ENCODE measurements around the gene CYP19A1.

The CYP19A1 gene

DNA sequence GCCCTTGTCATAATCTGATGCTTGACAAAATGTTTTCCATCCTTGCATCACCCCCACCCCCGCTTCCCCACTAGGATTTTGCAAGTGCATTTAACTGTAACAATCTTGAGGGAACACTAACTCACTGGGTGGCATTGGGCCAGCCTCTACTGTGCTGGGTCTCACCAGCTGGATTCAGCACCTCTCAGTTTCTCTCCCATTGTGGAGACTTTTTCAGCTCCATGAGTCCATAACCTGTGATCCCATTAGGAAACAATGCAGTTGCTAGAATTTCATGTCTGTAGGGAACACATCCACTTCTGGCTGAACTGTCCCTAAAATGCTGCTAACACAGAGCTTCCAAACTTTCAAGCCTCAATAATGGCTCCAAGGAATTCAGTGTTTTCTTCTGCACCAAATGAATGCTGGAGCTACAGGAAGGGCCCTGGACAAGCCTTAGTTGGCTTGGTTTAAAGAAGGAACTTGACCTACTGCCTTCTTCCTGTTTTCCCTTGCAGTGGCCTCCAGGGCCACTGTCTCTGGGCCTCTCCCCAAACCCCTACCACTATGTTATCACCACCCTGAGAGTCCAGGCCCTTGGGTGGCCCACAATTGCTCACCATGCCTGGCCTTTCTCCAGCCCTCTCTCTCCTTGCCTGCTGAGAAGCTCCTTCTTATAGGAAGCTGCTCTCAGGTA, 15.6 kb downstream of the CYP19A1 start:
- no peak for DNase-seq

DNA sequence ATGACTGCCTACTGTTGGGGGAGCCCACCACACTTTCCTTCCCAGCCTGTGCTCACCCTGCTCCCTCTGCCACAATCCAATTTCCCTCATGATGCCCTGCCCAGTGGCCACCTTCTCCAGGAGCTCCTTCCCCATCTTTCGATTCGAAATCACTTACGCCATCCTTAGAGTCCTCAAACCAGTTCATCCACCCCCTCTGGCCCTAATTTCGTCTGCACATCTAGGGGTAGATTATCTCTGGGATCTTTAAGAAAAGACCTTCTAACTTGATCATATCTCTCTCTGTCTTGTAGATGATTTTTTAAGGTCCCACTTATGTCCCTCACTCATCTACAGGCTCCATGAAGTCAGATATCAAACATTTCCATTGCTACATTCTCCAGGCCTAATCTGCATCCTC, 17.1 kb downstream of the CYP19A1 start:
- no peak for DNase-seq

DNA sequence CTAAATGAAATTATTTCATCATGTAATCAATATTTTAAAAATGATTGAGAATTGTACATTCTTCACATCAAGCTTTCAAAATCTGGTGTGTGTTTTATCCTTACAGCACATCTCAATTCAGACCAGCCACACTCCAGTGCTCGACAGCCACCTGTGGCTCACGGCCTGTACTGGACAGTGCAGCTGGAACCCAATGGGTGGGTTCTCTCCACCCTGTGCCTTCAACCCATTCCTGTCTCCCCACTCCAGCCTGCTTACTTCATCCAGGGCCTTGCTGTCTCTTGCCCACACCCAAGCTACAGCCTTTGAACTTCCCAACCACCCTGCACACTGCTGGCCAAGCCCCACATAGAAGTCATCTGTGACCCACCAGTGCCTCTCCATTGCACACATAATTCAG, 17.6 kb downstream of the CYP19A1 start:
- no peak for DNase-seq

DNA sequence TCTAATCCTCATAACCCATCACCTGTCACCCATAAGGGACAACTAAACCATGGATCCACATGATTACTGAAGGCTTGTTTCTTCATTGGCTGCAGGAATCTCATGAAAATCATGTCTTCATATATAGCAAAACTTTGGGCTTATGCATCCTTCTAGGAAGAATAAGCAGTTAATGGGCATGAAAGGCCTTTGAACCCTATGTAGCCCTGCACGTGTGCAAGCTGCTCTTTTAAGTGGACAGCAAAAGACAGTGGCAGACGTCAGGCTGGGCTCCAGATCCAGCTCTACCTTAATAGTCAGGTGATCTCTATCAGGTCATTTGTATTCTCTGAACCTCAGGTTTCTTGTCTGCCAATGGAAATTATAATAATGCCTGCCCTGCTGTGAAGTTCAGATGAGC, 18.9 kb downstream of the CYP19A1 start:
- DNase-seq: no peak

DNA sequence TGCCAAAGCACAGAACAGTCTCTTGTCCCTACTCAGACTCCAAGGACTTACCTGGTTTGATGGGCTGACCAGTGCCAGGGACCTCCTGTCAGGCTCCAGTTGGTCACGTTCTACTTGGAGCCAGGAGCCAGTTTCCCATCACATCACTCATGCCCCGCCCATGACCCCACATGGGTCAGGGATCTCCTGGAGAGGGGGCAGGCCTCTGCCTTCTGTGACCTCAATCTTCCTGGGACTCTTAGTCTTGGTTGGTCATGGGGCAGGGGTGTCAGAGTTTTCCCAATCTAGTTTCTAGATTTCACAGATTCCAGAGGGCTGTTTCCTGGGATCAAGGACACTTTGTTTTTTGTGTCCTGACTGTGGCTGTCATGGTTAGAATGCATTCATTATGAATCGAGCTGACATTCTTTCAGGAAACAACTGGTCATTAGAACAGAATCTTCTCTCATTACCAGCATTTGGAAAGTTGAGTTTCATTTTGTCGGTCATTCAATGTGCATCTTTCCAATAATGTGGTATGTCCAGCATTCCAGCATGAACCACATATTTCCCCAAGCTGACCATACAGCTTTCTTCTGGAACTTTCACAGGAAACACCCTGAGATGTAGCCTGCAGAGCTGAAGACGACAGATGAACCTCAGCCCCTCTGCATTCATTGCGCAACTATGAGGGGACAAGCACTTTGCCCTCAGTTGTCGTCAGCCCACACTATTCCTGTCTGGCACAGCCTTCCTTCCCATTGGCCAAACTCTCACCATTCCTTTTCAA, 19.8 kb downstream of the CYP19A1 start:
- DNase-seq: no peak

DNA sequence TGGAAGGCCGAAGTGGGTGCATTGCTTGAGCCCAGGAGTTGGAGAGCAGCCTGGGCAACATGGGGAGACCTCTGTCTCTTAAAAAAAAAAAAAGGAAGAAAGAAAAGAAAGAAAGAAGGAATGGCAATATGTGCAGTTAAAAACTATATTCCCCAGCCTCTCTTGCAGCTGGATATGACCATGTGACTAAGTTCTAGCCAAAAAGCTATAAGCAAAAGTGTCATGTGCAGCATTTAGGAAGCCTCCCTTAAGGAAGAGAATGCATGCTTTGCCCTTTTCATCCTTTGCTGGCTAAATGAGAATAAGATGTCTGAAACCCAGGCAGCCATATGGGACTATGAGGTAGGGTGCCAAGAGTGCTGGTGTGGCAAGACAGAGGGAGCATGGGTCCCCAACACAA, 21.8 kb downstream of the CYP19A1 start:
- no peak for DNase-seq

DNA sequence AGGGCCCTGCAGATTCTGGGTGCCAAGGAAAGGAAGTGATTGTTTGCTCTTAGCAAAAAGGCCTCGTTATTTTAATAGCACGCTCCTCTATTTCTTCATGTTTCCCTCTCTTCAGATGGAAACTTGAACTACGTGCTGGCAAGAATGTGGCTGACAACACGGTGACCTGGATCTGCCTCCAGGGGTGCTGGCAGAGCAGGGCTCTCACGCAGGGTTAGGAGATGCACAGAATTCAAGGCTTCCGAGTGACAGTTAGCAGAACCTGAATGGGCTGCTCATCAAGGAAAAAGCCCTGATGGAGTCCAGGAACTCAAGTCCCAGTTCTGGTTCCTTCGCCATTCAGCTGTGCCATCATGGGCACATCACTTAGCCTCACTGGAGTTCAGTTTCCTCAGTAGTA, 22.7 kb downstream of the CYP19A1 start:
- DNase-seq: no peak

DNA sequence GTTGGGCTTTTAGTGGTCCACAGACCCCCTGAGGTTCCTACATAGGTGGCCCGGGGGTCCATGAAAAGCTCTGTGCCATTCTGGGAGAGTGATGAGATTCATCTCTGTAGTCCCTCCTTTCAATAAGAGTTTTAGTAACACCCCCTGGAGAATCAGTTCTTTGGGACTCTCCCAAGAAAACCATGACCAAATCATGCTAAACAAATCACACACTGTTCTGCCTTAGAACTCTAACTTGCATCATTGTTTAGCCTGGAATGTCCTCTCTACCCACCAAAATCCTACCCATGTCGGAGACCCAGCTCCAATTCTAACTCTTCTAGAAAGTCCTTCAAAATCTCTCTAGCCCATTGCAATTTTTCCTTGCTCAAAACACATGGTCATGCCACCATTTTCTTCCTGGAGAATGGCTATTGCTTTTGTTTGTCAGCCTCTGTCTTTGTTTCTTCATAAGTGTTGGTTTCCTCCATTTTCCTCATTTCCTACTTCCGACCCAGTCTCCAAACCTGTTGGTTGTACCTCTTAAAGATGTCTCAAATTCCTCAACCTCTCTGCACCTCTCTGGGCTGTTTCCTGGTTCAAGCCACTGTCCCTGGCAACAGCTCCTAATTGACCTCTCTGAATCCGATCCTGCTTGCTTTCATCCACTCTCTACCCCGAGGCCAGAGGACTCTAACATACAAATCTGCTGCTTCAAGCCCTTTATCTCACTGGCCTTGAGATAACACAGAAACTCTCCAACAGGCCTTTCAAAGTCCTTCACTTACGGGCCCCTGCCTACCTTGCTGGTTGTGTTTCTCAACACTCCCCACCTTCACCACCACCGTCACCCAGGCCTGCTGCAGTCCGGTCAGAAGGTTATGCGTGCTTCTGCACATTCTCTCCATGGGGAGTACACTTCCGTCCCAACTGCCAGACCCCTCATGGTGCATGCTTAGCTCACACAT, 23.7 kb downstream of the CYP19A1 start:
- no peak for DNase-seq

DNA sequence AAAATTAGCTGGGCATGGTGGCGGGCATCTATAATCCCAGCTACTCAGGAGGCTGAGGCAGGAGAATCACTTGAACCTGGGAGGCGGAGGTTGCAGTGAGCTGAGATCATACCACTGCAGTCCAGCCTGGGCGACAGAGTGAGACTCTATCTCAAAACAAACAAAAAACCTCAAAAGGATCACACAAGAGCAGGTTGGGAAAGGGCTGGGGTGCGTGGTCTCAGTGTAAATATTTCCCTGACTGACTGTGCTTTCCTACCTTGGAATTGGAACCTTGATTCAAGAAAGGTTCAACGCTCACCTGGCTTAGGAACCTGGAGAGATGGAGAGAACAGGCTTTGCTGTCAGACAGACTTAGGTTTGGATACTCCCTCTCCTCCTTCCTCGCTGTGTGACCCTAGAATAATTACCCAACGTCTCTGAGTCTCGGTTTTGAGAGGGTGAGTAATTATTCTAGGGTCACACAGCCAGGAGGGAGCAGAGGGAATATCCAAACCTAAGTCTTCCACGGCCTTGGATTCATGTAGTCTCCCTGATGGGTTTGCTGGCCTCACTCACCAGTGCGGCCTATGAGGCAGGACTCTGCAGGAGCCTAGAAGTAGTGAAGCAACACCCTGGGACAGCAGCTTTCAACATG, 24.6 kb downstream of the CYP19A1 start:
- DNase-seq: no peak

DNA sequence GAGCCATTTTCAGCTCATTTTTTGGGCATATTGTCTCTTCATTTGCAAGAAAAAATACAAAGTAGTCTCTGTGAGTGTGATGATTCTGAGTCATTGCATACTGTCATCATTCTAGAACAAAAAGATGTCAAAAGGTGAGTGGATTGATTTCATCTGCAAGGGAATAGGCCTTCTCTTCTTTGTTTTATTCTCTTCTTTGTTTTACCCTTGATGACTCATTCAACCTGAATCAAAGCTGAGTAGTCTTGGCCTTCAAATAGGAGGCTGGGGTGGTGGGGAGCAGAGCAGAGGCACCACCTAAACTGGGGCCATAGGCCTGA, 25.4 kb downstream of the CYP19A1 start:
- DNase-seq: no peak

DNA sequence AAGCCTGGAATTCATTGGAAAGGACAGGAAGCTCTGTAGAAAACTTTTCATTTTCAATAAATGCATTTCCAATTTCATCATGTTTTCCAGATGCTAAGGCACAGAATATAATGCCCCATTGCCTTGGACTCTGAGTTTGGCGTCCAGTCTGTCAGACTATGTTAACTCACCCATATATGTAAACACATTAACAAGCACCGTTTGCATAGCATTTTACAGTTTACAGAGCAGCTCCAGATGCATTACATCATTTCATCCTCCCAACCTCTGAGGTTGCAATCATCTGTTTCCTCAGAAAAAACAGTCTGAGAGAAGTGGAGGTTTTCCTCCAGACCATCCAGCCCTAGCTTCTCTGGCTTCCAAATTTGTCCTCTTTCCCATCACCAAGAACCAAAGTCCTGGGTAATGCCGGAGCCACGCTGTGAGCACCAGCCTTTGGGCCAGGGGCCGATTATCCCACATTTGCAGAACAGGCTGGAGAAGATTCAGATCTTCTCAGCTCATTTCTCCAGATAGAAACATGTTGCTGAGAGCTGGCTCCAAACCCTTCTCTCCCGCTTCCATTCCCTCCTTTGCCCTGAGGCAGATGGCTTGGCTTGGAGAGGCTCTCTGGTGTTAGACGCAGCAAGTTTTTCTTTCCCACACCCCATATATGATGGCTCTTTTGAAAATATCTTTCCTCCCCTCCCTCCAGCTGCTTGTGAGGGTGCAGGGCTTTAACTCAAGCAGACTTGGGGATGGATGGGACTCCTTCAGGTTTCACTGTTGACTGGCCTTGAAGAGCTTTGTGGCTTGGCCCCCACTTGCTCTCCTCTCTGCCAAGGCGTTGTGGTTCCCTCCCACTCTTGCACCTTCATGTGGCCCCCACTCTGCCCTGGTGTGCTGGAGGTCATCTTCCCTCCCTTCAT, 26.0 kb downstream of the CYP19A1 start:
- no peak for DNase-seq

DNA sequence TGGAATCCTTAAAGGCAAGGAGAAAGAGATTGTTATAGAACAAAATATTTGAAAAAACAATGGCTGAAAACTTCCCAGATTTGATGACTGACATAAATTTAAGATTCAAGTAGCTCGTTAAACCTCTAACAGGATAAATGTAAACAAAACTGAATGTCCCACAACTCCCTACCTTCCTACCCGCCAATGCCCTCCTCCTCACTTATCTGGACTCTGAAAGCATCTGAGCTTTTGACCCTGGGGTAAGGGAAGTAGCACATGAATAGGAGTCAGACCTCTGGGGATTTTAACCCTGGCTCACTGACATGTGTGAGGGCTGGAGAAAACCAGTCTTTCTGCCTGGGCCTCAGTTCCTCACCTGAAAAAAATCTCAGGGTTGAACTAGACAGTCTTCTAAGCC, 26.9 kb downstream of the CYP19A1 start:
- DNase-seq: no peak

DNA sequence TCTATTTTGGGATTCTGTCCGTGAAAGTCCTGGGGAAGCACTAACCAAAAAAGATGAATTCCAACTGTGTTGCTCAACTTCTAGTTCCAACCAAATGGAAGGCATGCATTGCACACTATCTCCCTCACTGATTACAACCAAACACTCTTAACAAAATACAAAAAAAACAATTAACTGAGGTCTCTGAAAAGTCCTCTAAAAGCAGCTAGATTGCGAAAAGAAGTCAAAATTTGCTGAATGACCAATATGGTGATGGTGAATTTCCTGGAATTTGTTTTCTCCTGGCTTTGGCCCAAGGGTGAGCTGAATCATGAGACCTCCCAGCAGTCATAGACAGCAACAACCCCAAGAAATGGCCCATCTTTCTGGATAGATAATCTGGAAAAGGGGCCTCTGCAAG, 28.3 kb downstream of the CYP19A1 start:
- DNase-seq: no peak

DNA sequence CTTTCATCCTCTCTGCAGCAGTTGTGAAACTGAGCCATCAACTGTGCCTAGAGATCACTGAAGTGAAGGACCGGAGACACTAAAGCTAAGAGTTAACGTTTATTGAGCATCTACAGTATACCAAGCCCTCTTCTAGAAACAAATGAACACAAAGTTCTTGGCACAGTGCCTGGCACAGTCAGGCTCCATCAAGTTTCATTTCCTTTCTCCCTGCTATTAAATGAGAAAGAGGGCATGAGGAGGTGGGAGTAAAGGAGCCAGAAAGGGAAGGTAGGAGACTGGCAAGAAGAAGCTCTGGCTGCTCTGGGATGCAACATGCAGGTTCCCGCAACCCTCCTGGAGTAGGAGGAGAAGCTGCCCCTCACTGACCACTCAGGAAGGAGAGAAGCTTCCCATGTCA, 30.6 kb downstream of the CYP19A1 start:
- no peak for DNase-seq

DNA sequence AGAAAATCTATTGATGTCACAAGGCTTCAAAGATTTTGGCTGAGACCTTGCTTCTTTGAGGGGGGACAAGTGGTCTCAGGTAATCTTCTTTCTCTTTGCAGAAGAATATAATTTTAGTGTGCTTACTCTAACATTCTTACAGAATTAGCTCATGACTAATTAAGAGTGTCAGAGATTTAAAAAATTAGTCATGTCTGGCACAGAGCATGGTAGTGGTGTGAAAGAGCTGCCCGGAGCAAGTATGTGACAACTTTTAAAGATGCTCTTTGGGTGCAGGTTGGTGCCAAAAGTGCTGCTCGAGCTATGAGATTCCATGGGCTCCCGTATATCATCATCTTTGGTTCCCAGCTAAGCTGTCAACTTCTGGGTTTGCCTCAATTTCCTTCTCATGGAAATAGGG, 31.1 kb downstream of the CYP19A1 start:
- no peak for DNase-seq

DNA sequence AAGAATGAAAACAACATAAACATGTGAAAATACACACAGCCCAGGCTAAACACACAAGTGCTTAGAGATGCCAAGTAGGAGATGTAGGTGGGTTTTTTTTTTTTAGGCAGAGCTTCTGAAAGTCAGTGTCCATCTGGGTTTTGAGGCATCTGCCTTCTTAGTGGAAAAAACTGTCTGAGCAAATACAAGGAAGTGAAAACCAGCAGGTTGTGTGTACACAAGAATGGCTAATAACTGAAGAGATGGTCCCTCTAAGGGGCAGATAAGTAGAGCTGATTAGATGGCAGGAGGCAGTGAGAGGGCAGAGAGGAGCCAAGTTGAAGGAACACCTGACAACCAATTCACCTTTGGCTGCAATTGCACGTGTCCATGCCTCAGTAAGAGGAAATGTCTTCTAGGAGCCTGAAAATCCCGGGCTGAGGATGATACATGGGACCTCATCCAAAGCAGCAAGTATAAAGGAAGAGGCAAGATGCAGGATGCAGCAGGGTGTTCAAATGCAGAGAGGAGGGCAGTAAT, 34.9 kb downstream of the CYP19A1 start:
- no peak for DNase-seq

DNA sequence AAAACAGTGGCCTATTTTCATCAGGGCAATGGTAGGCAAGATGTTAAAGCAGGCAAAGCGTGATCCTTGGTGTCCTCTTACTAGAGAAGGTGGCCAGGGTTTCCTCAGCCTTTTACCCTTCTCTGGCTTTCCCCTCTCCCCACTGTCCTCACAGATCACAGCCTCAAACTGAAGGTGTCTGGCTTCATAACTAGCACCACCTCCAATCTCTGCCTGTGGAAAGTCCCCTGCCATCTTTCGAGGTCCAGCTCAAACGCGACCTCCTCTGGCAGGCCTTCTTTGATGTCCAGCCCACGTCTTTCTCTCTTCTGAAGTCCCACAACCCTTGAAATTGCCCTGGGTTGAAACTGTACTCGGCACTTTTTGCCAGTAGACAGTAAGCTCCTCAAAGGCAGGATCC, 35.9 kb downstream of the CYP19A1 start:
- DNase-seq: no peak

DNA sequence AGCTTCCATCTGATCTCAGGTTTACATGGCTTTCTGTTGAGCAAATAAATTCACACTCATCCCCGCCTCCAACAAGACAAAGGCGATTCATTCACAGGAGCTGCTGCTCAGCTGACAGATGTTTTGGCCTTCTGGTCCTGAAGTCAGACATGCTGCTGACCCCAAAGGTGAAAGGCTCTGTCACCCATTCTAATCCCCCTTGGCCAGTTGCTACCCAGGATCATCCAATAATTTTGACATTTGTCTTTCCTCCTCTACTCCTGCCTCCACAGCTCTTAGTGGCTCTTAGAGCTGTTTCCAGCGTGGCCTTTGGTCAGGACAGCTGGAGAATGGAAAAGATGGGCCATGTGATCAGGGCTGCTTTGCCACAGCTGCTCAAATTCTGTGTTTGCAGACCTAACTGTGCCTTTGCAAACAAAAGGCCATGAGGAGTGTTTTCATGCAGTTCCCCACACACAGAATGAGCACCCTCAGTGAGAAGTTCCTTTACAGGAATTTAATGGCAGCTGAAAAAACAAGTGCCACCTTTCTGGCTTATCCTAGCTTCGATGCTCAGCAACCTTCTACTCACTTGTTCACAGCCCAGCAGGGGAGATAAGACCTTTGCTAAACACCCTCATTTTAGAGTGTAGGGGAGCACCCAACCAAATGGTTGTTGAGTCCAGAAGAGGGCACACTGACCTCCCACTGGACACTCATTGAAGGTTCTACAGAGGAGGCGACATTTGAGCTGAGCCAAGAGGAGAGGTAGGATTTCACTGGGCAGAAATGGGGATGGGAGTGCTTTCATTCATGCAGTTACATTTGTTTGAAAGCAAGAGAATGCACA, 39.0 kb downstream of the CYP19A1 start:
- peak; percentile 79 for DNase-seq

DNA sequence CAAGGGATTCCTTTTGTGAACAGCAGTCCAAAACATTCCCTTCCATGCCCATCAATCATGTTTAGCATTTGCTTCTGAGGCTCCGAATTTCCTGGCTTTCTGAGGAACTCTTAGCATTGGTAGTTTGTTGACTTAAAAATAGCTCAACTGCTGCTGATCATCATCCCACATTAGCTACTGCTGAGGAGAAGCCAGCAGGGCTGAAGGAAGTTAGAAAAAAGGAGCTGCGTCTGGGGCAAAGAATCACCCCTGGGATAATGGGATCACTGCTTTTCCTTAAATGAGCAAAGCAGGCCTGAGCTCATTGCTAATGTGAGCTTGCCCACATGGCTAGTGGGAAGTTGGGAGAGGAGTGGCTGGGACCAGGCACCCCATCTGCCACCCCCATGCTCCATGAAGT, 39.8 kb downstream of the CYP19A1 start:
- no peak for DNase-seq

DNA sequence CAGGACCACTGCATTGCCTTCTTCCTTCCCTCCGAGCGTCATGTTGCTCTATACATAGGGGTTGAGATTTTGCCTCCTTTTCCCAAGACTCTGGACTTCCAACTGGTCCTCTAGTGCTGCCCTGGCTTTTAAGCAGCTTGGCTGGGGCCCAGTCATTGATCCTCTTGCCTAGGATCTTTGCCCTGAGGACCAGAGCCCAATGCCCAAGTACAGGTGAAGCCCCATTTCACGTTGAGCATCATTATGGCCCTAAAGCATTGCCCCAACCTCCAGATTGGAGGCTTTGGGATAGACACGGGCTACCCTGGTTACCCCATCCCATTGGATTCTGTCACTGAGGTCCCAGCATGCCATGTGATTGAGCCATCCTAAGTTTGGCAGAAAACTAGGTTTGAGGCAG, 47.7 kb downstream of the CYP19A1 start:
- DNase-seq: no peak

DNA sequence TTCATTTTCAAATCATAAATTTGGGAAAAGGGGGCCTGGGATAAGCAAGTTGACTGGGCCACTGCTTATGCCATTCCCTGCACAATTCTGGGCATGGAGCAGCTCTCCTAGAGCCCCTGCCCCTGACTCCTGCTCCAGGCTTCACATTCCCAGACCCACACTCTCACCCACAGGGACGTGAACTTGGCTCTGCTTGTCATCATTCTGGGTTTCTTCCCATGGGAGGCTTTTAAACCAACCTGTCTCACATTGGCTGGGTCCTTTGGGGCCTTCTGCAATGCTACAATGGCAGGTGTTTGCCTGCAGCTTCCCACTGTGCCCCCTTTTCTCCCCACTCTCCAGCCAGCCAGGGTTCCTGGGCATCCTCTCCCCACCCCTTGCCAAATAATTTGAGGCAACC, 49.1 kb downstream of the CYP19A1 start:
- no peak for DNase-seq
